SKM-1 (cell line): Measurements from ENCODE around the gene MAP7D1.
A peak's percentile ranks its signal among the peaks of the same experiment; 100 is the strongest.
"Not testable (repeated sequence)": the region's sequence is repeated elsewhere in the genome, so short reads cannot be mapped to it uniquely, and the experiment has no call there.

Experiments
- DNase-seq: peaks from one replicate; lab custom pipeline; 2025; ENCODE audit not compliant: unreplicated experiment; lab: John Stamatoyannopoulos, UW

Gene MAP7D1

GRCh38 chr1:36151134-36151844 lies 4.7 kb upstream of the MAP7D1 start:
- DNase-seq = no peak

GRCh38 chr1:36151845-36152203 lies 4.1 kb upstream of the MAP7D1 start:
- no peak for DNase-seq

- no peak for DNase-seq
Measured at GRCh38 chr1:36153476-36153875, 2.5 kb upstream of the MAP7D1 start.

- no peak for DNase-seq
Measured at GRCh38 chr1:36154335-36154734, 1.6 kb upstream of the MAP7D1 start.

- DNase-seq = no peak
Measured at GRCh38 chr1:36154765-36155407, 1.1 kb upstream of the MAP7D1 start.

- peak; percentile 41 for DNase-seq
Measured at GRCh38 chr1:36156329-36157114, 562 bp downstream of the MAP7D1 start.

DNA sequence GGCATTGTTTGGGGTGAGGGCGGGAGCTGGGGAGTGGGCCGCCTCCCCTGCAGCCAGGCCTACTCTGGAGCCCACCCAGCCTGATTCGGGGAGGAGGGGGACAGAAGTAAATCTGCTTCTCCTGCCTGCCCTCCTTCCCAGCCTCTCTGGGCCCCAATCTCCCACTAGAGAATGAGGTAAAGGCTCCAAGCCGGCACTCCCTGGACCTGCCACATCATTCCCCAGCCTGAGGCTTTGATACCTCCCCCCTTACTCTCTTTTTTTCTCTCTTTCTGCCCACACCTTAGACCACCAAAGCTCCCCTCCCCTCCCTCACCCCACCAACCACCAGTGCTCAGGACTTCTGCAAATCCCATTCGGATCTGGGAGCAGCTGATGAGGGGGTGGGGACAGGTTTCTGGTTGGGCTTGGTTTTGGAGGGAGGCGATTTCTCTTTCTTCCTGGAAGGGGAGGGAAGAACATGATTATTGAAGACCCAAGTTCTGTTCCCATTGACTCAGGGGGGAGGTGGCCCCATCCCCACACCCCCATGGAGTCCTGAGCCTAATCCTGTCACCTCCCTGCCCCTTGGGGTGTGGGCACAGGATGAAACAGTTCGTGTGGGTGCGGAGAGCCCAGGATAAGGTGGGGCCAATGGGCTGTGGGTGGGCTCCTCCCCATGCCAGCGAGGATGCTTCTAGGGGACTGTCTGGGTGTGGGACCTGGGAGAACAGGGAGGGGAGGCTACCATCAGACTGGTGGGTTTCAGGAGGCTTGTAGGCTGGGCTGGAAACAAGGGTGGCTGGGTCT lies 1.3 kb downstream of the MAP7D1 start:
- no peak for DNase-seq

DNA sequence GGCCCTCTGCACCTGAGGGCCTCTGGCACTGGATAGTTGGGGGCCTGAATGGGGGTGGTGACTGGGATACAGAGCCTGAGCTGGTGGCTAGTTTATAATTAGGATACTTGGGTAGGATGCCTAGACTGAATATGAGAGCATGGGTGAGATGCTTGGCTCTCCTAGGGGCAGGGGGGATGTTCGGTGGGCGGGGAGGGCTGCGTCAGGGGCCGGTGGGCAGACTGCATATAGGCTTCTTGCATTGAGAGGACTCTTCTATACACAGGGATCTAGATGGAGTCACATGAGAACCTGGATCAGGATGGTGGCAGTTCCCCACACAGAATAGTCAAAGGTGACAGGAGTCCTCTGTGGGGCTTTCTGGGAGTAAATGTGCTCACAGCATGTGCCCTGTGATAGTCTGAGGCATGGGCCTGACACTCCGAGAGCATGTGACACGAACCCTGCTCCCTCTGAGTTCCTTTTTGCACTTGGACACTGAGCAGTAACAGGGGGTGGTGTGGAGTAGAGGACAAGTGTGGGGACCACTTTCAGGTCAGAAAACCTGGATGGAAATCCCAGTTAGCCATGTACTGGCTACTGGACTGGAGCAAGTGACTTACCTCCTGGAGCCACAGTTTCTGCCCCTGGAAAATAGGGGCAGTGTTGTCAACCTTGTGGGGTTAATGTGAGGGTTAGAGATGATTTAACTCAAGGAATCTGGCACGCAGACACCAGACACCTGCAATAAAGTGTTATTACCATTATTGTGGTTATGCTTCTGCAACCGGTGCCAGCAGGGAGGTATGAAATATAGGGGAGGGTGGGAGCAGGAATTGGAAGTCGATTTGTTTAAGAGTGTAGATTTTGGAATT lies 2.2 kb downstream of the MAP7D1 start:
- DNase-seq = no peak

GRCh38 chr1:36158827-36159252 lies 2.9 kb downstream of the MAP7D1 start:
- not testable (repeated sequence) for DNase-seq

- no peak for DNase-seq
Measured at GRCh38 chr1:36159614-36160387, 3.8 kb downstream of the MAP7D1 start.

DNA sequence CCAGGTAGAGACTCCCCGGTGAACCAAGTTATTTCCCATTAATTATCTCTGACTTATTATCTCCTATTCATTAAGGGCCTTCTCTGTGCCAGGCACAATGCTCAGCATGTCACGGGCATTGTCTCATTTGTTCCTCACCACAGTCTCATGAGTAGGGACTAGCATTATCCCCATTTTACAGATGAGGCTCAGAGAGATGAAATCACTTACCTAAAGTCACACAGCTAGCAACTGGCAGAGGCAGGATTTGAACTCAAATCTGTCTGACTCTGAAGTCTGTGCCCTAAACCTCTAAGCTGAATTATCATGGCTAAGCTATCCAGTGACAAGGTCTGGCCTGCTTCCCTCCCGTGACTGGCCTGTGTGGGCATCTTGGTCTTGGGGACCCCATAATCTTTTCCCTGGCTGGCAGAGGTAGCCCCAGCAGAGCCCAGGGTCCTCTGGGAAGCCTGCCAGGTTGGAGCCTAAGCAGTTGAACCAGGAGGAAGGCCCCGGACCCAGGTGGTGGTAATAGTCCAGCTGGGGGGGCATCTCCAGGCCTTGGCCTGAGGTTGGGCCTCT lies 4.5 kb downstream of the MAP7D1 start:
- DNase-seq = no peak

DNA sequence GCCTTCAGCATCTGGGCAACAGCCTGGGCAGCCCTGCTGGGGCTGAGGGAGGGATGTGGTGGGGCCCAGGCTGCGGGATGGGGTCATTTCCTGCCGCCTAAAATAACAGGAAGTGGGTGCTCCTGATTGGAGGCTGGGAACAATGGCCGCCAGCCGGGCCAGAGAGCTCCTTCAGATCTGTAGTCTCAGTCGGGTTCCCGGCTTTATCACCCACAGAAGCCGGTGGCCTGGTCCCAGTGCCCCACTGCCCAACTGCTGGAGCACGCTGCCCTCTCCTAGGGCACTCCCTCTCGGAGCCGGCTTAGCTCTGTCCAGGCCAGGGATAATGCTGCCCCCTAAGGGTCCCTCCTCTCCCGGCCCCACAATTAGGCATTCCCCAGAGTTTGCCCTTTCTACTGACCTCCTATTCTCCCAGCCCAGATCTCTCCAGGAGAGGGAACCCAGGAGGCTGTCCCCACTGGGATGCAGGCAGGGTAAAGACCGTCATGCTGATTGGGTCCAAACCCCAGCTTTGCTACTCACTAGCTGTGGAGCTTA lies 5.1 kb downstream of the MAP7D1 start:
- peak; percentile 66 for DNase-seq

DNA sequence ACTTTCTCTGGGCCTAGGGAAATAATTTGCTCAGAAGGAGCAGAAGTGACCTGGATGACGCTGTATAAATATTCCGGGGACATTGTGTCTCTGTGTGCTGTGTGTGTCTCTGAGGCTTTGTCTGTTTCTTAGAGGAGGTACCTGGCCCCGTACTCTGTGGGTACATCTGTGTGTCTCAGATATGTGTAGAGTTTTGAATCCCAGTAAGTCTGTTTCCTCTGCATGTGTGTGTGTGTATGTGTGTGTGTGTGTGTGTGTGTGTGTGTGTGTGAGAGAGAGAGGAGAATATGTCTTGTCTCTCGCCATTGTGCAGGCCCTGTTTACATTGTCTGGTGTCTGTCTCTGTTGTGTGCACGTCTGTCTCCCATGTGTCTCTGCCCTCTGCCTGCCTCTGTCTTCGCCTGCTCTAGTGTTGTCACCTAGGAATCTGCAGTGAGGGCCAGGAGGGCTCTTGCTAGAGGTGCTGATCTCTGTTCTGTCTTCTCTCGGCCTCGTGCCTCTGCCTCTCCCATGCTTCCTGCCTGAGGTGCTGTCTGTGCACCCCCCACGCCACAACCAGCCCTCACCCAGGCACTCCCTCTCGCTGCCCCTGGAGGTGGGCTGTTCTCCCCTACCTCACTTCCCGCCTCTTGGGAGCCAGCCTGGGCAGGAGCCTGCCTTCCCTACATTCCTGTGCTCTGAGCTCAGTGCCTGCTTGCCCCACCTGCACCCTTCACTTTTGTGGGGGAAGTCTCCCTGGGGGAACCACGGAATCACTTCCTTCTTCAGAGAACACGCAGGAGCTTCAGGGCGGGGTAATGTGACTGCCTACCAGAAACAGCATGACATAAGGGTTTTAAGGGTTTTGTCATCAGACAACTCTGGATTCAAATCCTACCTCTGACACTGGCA lies 5.9 kb downstream of the MAP7D1 start:
- peak; percentile 54 for DNase-seq

GRCh38 chr1:36162680-36163239 lies 6.8 kb downstream of the MAP7D1 start:
- no peak for DNase-seq

GRCh38 chr1:36163426-36163825 lies 7.5 kb downstream of the MAP7D1 start:
- no peak for DNase-seq

GRCh38 chr1:36164361-36164760 lies 8.4 kb downstream of the MAP7D1 start:
- DNase-seq = no peak

GRCh38 chr1:36165145-36165544 lies 9.2 kb downstream of the MAP7D1 start:
- DNase-seq = no peak

GRCh38 chr1:36166136-36166535 lies 10.2 kb downstream of the MAP7D1 start:
- no peak for DNase-seq
